Choroid plexus epithelial cell (primary cell): ENCODE data around the gene LRRC4C.

Experiments used
- DNase-seq: peaks from one replicate; pipeline ENCODE4 v3.0.0-alpha.2; 2010; ENCODE audit warnings: low read depth
- H3K4me3 ChIP-seq: 2 replicates; pipeline ENCODE4 v1.5.1; 2011; ENCODE audit warnings: low read depth, mild to moderate bottlenecking, control low read depth, low read length, moderate library complexity
- CTCF ChIP-seq: conservative IDR thresholded peaks from 2 replicates; pipeline ENCODE4 v1.5.1; 2011; ENCODE audit warnings: low read depth, mild to moderate bottlenecking, control low read depth, inconsistent platforms, low read length, moderate library complexity

Gene LRRC4C

GRCh38 chr11:41003339-41004282, 455.8 kb downstream of the LRRC4C start:
- DNase-seq: no peak
- TF ChIP-seq CTCF: no peak
- no peak overlapping the region for H3K4me3 ChIP-seq

- no peak for DNase-seq
- no peak overlapping the region for H3K4me3 ChIP-seq
- TF ChIP-seq CTCF: no peak
Observed at GRCh38 chr11:40998920-40999319, 460.5 kb downstream of the LRRC4C start.

GRCh38 chr11:40987776-40988435, 471.5 kb downstream of the LRRC4C start:
- DNase-seq: no peak
- TF ChIP-seq CTCF: no peak

GRCh38 chr11:40986320-40986719, 473.1 kb downstream of the LRRC4C start:
- no peak for DNase-seq
- no peak overlapping the region for H3K4me3 ChIP-seq
- TF ChIP-seq CTCF: no peak

More at GRCh38 chr11:40987776-40988435, 471.5 kb downstream of the LRRC4C start:
- no peak overlapping the region for H3K4me3 ChIP-seq

- no peak overlapping the region for H3K4me3 ChIP-seq
- TF ChIP-seq CTCF: no peak
- DNase-seq: no peak
Observed at GRCh38 chr11:40975076-40975475, 484.4 kb downstream of the LRRC4C start.

GRCh38 chr11:40974186-40974795, 485.2 kb downstream of the LRRC4C start:
- no peak for DNase-seq
- TF ChIP-seq CTCF: no peak
- H3K4me3 ChIP-seq: no peak overlapping the region
